Nephron (organoid): ENCODE measurements around the gene TTLL11.

Source experiments
- H3K27ac Mint-ChIP-seq, 3 experiments: 2 replicates each; pipeline ENCODE4 v1.8.0; 2020; ENCODE audit warnings: mixed read lengths in 3 of 3, mild to moderate bottlenecking in 2 of 3, moderate library complexity in 1 of 3
- H3K27me3 Mint-ChIP-seq: 2 replicates; pipeline ENCODE4 v1.8.0; 2021; ENCODE audit warnings: low read depth, mild to moderate bottlenecking, moderate library complexity, mixed read lengths
- H3K36me3 Mint-ChIP-seq: 2 replicates; pipeline ENCODE4 v1.8.0; 2020; ENCODE audit warnings: low read depth, mixed read lengths
- H3K4me1 Mint-ChIP-seq: 2 replicates; pipeline ENCODE4 v1.8.0; 2020; ENCODE audit warnings: mixed read lengths
- H3K4me3 Mint-ChIP-seq, 3 experiments: 2 replicates each; pipeline ENCODE4 v1.8.0; 2020; ENCODE audit warnings: mild to moderate bottlenecking in 3 of 3, mixed read lengths in 3 of 3, moderate library complexity in 2 of 3
- H3K9me3 Mint-ChIP-seq: 2 replicates; pipeline ENCODE4 v1.8.0; 2020; ENCODE audit warnings: mixed read lengths
- CTCF ChIP-seq, 3 experiments: fragments of 200-600 bp; sonication (generic); IDR thresholded peaks; one replicate each; pipeline ENCODE4 v1.5.0; 2021; ENCODE audit warnings: antibody characterized with exemption in 3 of 3; ENCODE audit not compliant: unreplicated experiment in 3 of 3

TTLL11 gene

GRCh38 chr9:121861501-121862180, 231.5 kb downstream of the TTLL11 start:
- Mint-ChIP-seq H3K36me3 (no peaks in the 10 kb centered on the region), H3K9me3 (no peaks in the 10 kb centered on the region)
- peak; percentile 25 to 53 (median 39) for TF ChIP-seq CTCF (IDR thresholded peaks at IDR 0.05; ENCODE audit: unreplicated experiment in 3 of 3)

GRCh38 chr9:121860744-121861143, 232.4 kb downstream of the TTLL11 start:
- Mint-ChIP-seq H3K4me1 (peaks cover 32% of the 10 kb centered on the region), H3K4me3 (no peak overlapping the region), H3K9me3 (no peaks in the 10 kb centered on the region), H3K27me3 (peaks cover 6% of the 10 kb centered on the region), H3K27ac (peak overlapping the region in 2 of 3 experiments; percentile 33 to 53), H3K36me3 (no peaks in the 10 kb centered on the region)
- TF ChIP-seq CTCF (IDR thresholded peaks at IDR 0.05; ENCODE audit: unreplicated experiment in 3 of 3) = no peak

More at GRCh38 chr9:121861501-121862180, 231.5 kb downstream of the TTLL11 start:
- Mint-ChIP-seq H3K27ac (no peak overlapping the region), H3K4me3 (no peak overlapping the region), H3K4me1 (peaks cover 36% of the 10 kb centered on the region), H3K27me3 (peaks cover 6% of the 10 kb centered on the region)

DNA sequence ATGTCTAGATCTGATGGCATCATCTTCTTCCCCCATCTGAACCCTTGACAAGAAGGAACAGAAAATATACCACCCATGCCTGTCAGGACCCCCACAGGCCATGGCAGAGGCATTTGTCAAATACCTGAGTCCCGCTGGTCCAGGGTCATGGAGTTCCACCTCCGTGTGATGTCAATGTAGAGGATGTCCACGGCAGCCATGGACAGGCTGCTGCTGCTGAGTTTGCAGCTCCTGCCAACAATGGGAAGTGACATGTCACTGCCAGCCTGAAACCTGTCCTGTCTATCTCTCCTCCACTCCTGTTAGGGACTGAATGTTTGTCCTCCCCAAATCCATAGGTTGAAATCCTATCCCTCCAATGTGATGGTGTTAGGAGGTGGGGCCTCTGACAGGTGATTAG, 232.9 kb downstream of the TTLL11 start:
- Mint-ChIP-seq H3K36me3 (no peaks in the 10 kb centered on the region), H3K27me3 (peaks cover 10% of the 10 kb centered on the region), H3K4me1 (peaks cover 31% of the 10 kb centered on the region), H3K4me3 (no peak overlapping the region), H3K27ac (peak overlapping the region in 1 of 3 experiments; percentile 33), H3K9me3 (no peaks in the 10 kb centered on the region)
- no peak for TF ChIP-seq CTCF (IDR thresholded peaks at IDR 0.05; ENCODE audit: unreplicated experiment in 3 of 3)

GRCh38 chr9:121859646-121860045, 233.5 kb downstream of the TTLL11 start:
- no peak for TF ChIP-seq CTCF (IDR thresholded peaks at IDR 0.05; ENCODE audit: unreplicated experiment in 3 of 3)
- Mint-ChIP-seq H3K27ac (no peak overlapping the region), H3K4me1 (peaks cover 27% of the 10 kb centered on the region), H3K36me3 (no peaks in the 10 kb centered on the region), H3K4me3 (no peak overlapping the region), H3K9me3 (no peaks in the 10 kb centered on the region), H3K27me3 (peaks cover 13% of the 10 kb centered on the region)

- H3K4me3 Mint-ChIP-seq = no peak overlapping the region
- peaks cover 15% of the 10 kb centered on the region for H3K27me3 Mint-ChIP-seq
- H3K4me1 Mint-ChIP-seq = peaks cover 19% of the 10 kb centered on the region
- TF ChIP-seq CTCF (IDR thresholded peaks at IDR 0.05; ENCODE audit: unreplicated experiment in 3 of 3) = no peak
- no peaks in the 10 kb centered on the region for H3K36me3 Mint-ChIP-seq
- H3K9me3 Mint-ChIP-seq = no peaks in the 10 kb centered on the region
- H3K27ac Mint-ChIP-seq = no peak overlapping the region
Measured at GRCh38 chr9:121858788-121859187, 234.3 kb downstream of the TTLL11 start.

DNA sequence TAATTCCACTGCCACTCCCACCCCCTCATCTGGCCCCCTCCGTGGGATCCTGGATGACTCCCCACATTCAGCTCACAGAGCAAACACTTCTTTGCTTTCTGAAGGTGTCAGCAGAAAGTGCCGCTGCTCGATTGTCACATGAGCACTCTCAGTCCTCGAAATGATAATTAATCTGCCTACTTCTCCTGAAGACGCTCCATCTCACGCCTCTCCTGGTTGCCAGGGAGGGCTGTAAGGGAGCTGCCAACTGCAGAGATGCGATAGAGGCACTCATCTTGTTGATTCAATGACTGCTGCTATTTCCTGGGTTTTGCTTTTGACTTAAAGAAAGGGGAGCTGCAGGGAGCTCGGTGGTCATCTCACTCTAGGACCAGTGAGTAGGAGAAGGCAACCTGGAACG, 235.2 kb downstream of the TTLL11 start:
- Mint-ChIP-seq H3K4me1 (peaks cover 21% of the 10 kb centered on the region), H3K36me3 (no peaks in the 10 kb centered on the region)

More for the DNA sequence above, 235.2 kb downstream of the TTLL11 start:
- Mint-ChIP-seq H3K27ac (peak overlapping the region; percentile 22 to 37 (median 30)), H3K27me3 (peaks cover 15% of the 10 kb centered on the region), H3K9me3 (no peaks in the 10 kb centered on the region), H3K4me3 (no peak overlapping the region)
- TF ChIP-seq CTCF (IDR thresholded peaks at IDR 0.05; ENCODE audit: unreplicated experiment in 3 of 3) = no peak
